Liver (tissue), 3 donors: ENCODE measurements around the gene WDFY1.

Experiments
- EGR1 ChIP-seq, 2 donors: IDR thresholded peaks; 2 replicates each; pipeline ENCODE4 v1.6.1; 2016 to 2018; ENCODE audit warnings: antibody characterized with exemption in 2 of 2, low read depth in 2 of 2
- GABPA ChIP-seq, 2 donors: IDR thresholded peaks in 1 of 2; conservative IDR thresholded peaks in 1 of 2; 2 replicates each; pipeline ENCODE4 v1.6.1; 2016; ENCODE audit warnings: antibody characterized with exemption in 2 of 2, mild to moderate bottlenecking in 1 of 2, moderate library complexity in 1 of 2
- JUND ChIP-seq, 2 donors: IDR thresholded peaks; 2 replicates each; pipeline ENCODE4 v1.6.1; 2016; ENCODE audit warnings: antibody characterized with exemption in 2 of 2
- RAD21 ChIP-seq, 2 donors: IDR thresholded peaks; 2 replicates each; pipeline ENCODE4 v1.6.1; 2016; ENCODE audit warnings: antibody characterized with exemption in 2 of 2, mild to moderate bottlenecking in 2 of 2
- RXRA ChIP-seq, 2 donors: IDR thresholded peaks; 2 replicates each; pipeline ENCODE4 v1.6.1; 2017 to 2018; ENCODE audit warnings: antibody characterized with exemption in 2 of 2, mild to moderate bottlenecking in 1 of 2
- SP1 ChIP-seq: IDR thresholded peaks from 2 replicates; pipeline ENCODE4 v1.6.1; 2018; ENCODE audit warnings: antibody characterized with exemption, mild to moderate bottlenecking
- TAF1 ChIP-seq: conservative IDR thresholded peaks from 2 replicates; pipeline ENCODE4 v1.6.1; 2016; ENCODE audit warnings: antibody characterized with exemption, mild to moderate bottlenecking
- YY1 ChIP-seq: IDR thresholded peaks from 2 replicates; pipeline ENCODE4 v1.6.1; 2016; ENCODE audit warnings: antibody characterized with exemption, mild to moderate bottlenecking
- TF ChIP-seq, protein P1 (sequence below): fragments of 150-350 bp; IDR thresholded peaks from 2 replicates; pipeline ENCODE4 v1.5.1; 2017; ENCODE audit warnings: improper control_type of control experiment, low read depth, low read length; ENCODE audit not compliant: missing input control
- TF ChIP-seq, protein P2 (sequence below): IDR thresholded peaks from 2 replicates; pipeline ENCODE4 v1.6.1; 2016; ENCODE audit warnings: antibody characterized with exemption, mild to moderate bottlenecking
- TF ChIP-seq, protein P3 (sequence below): IDR thresholded peaks from 2 replicates; pipeline ENCODE4 v1.6.1; 2016; ENCODE audit warnings: antibody characterized with exemption
- donor health status: healthy.
- donor health status: healthy.

DNA sequence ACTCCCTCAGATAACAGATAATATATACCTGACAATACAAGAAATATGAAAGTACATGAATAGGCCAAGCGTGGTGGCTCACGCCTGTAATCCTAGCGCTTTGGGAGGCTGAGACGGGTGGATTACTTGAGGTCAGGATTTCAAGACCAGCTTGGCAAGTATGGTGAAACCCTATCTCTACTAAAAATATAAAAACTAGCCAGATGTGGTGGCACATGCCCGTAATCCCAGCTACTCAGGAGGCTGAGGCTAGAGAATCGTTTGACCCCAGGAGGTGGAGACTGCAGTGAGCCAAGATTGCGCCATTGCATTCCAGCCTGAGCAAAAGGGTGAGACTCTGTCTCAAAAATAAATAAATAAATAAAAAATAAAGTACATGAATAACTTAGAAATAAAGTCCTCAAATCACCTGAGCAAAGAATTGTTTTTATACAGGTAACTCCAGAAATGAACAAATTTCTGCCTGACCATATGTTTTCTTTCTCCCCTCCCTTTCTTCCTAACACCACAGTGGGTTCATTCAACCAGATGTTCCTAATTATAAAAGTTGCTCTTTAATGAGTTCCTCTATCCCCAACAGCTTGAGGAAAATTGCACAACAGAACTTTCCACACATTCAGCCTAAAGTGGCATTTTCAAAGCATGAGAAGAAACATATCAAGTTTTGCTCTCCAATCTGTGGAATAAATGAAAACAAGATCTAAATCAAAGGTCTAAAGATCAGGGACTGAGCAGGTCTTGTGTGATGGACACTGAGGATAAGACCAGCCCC lies 74.1 kb downstream of the WDFY1 start:
- TF ChIP-seq TAF1: no peak
- TF ChIP-seq, protein P1, sequence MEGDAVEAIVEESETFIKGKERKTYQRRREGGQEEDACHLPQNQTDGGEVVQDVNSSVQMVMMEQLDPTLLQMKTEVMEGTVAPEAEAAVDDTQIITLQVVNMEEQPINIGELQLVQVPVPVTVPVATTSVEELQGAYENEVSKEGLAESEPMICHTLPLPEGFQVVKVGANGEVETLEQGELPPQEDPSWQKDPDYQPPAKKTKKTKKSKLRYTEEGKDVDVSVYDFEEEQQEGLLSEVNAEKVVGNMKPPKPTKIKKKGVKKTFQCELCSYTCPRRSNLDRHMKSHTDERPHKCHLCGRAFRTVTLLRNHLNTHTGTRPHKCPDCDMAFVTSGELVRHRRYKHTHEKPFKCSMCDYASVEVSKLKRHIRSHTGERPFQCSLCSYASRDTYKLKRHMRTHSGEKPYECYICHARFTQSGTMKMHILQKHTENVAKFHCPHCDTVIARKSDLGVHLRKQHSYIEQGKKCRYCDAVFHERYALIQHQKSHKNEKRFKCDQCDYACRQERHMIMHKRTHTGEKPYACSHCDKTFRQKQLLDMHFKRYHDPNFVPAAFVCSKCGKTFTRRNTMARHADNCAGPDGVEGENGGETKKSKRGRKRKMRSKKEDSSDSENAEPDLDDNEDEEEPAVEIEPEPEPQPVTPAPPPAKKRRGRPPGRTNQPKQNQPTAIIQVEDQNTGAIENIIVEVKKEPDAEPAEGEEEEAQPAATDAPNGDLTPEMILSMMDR: no peak
- TF ChIP-seq GABPA (IDR thresholded peaks at IDR 0.05 in 1 of 2, conservative IDR thresholded peaks at IDR 0.05 in 1 of 2): no peak
- TF ChIP-seq YY1: no peak
- no peak for TF ChIP-seq EGR1 (IDR thresholded peaks at IDR 0.05; ENCODE audit: low read depth in 2 of 2)
- no peak for TF ChIP-seq SP1
- TF ChIP-seq, protein P2, sequence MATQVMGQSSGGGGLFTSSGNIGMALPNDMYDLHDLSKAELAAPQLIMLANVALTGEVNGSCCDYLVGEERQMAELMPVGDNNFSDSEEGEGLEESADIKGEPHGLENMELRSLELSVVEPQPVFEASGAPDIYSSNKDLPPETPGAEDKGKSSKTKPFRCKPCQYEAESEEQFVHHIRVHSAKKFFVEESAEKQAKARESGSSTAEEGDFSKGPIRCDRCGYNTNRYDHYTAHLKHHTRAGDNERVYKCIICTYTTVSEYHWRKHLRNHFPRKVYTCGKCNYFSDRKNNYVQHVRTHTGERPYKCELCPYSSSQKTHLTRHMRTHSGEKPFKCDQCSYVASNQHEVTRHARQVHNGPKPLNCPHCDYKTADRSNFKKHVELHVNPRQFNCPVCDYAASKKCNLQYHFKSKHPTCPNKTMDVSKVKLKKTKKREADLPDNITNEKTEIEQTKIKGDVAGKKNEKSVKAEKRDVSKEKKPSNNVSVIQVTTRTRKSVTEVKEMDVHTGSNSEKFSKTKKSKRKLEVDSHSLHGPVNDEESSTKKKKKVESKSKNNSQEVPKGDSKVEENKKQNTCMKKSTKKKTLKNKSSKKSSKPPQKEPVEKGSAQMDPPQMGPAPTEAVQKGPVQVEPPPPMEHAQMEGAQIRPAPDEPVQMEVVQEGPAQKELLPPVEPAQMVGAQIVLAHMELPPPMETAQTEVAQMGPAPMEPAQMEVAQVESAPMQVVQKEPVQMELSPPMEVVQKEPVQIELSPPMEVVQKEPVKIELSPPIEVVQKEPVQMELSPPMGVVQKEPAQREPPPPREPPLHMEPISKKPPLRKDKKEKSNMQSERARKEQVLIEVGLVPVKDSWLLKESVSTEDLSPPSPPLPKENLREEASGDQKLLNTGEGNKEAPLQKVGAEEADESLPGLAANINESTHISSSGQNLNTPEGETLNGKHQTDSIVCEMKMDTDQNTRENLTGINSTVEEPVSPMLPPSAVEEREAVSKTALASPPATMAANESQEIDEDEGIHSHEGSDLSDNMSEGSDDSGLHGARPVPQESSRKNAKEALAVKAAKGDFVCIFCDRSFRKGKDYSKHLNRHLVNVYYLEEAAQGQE: no peak
- TF ChIP-seq, protein P3, sequence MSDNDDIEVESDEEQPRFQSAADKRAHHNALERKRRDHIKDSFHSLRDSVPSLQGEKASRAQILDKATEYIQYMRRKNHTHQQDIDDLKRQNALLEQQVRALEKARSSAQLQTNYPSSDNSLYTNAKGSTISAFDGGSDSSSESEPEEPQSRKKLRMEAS: no peak
- TF ChIP-seq RAD21 (IDR thresholded peaks at IDR 0.05): no peak
- no peak for TF ChIP-seq JUND (IDR thresholded peaks at IDR 0.05)
- TF ChIP-seq RXRA (IDR thresholded peaks at IDR 0.05): no peak
